Loucy (cell line): ENCODE results near the gene UPP1.

ENCODE experiments used
- CTCF ChIP-seq: fragments of 200-600 bp; sonication (generic); conservative IDR thresholded peaks from 2 replicates; pipeline ENCODE4 v1.5.1; 2014; ENCODE audit warnings: mild to moderate bottlenecking, antibody characterized with exemption, low read length
- EZH2phosphoT487 ChIP-seq: fragments of 200-600 bp; IDR thresholded peaks from 2 replicates; pipeline ENCODE4 v1.6.1; 2018; ENCODE audit warnings: antibody characterized with exemption, mild to moderate bottlenecking, moderate library complexity, borderline replicate concordance

GRCh38 chr7:48130658-48131108, 41.6 kb downstream of the UPP1 start:
- no peak for TF ChIP-seq EZH2phosphoT487
- TF ChIP-seq CTCF, result no peak
